GM19099 (cell line): Measurements from ENCODE around the gene SNED1.

Source experiments
- POLR2A ChIP-seq: IDR thresholded peaks from 3 replicates; pipeline ENCODE4 v1.6.1; 2011; ENCODE audit warnings: low read depth; ENCODE audit not compliant: insufficient read length; ENCODE audit errors: extremely low read depth

SNED1 gene

DNA sequence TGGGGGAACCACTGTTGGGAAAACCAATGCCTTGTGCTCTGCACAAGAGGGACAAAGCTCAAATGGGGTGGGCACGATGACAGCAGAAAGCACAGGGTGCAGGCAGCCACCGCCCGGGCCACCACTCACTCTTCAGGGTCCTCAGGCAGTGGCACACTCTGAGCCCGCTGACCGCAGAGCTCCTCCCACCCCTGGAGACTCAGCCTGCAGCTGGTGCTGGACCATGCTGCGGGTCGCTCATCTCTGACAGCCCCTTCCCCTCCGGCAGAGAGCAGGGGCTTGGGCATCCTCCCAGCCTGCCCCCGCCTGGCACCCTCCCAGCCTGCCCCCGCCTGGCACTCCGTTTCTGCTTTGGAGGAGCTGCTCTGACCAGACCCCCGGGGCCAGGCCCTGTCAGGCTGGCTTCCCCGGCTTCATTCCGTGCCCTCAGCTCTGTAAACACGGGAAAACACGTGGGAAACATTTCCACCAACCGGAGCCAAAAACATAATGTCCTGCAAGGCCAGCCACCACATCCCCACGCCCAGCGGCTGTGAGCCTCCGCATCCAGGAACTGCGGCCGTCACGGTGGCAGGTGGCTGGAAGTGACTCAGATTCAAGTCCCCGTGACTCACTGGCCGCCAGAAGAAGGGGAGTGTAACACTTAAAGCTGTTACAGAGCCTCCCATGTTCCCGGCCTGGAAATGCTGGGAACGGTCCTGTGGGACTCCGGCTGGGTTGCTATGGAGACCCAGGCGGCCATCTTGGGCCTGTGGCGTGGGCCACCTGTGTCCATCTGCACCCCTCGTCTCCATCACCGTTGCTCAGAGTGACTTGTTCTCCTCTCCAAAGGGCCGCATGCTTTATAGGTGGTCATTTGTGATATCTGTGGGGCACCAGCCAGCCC lies 6.8 kb upstream of the SNED1 start:
- TF ChIP-seq POLR2A = no peak

- TF ChIP-seq POLR2A = no peak
Measured at GRCh38 chr2:240992572-240993291, 5.7 kb upstream of the SNED1 start.

DNA sequence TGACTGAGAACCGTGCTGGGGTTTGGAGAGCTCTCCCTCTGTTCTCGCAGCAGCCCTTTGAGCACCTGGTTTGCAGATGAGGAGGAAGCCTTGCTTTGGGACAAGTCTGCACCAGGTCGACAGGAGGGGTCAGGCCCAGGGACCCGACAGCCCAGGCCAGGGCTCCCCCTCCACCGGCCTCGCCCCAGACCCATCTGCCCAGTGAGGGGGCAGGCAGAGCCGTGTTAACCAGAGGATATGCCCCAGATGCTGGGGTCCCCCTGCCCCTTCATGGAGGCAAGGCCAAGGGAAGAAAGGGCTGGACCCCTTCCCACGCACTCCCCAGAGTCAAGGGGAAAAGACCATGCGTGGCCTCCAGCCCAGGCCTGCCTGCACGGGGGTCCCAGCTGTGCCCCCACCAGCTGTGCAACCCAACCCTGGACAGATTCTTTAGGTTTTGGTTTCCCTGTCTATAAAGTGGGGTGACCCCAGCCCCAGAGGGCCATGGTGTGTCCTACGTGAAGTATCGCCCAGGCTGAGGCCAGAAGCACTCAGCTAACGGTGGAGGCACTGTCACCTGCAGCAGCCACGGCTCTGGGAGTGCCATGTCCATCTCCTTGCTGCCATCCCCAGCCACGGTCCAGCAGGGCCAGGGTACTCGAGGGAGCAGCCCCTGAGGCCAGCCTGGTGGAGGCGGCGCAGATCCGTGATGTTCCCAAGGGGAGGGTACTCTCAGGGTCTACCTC lies 4.8 kb upstream of the SNED1 start:
- no peak for TF ChIP-seq POLR2A

- no peak for TF ChIP-seq POLR2A
Measured at GRCh38 chr2:240994171-240994896, 4.1 kb upstream of the SNED1 start.

DNA sequence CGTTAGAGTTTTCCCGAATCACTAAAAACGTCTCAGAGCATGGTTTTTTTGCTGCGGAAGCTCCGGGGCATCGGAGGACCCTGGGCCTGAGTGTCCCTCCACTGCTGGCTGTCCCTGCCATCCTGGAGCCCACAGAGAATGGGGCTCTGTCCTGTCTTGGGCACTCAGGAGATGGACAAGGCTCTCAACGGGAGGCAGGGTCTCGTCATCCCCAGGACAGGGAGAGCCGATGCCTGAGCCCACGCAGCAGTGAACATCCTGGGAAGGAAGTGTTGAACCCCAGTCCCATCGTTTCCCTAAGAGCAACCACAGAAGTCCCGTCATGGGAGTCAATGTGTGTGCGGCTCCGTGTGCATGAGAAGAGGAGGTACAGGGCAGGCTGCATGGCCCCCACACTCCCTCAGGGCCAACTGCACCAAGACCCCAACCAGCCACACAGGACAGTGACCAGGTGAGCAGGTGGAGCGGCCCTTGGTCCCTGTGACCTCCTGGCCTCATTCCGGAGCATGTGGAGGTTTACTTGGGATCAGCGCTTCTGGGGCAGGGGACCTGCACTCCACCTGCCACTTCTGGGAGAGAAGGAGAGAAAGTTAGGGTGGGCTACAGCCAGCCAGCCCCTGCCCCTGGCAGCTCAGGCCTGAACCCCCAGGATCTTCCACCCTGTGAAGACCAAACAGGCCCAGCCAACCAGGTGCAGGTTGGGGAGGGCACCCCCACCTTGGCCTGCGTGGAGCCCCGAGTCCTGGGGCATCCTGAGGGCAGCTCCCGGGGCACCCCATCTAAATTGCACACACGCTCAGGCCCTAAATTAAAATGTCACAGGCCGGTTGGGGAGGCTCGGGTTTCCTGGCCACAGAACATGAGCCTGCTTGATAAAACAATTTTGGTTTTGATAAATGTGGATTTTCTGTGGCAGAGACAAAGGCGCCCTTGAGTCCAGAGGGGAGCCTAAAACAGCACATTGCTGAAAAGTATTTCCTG lies 3.1 kb upstream of the SNED1 start:
- TF ChIP-seq POLR2A = no peak

- TF ChIP-seq POLR2A = no peak
Measured at GRCh38 chr2:240996161-240996833, 2.1 kb upstream of the SNED1 start.

DNA sequence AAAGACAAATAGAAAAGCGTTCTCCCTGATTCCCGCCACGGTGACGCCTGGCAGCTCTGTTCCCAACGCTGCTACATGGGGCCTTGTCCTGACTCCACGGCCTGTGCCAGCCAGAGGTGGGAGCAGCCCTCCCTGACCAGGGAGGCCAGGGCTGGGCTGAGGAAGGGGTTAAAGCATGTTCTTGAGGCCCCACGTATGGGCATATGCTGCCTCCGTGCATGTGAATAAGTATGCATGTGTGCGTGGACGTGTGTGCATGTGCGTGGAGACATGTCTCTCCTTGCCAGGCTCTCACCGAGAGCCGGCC lies 1.6 kb upstream of the SNED1 start:
- no peak for TF ChIP-seq POLR2A

- TF ChIP-seq POLR2A = no peak
Measured at GRCh38 chr2:240997141-240997855, 1.1 kb upstream of the SNED1 start.

- TF ChIP-seq POLR2A = no peak
Measured at GRCh38 chr2:240998706-240998994, 232 bp downstream of the SNED1 start.

DNA sequence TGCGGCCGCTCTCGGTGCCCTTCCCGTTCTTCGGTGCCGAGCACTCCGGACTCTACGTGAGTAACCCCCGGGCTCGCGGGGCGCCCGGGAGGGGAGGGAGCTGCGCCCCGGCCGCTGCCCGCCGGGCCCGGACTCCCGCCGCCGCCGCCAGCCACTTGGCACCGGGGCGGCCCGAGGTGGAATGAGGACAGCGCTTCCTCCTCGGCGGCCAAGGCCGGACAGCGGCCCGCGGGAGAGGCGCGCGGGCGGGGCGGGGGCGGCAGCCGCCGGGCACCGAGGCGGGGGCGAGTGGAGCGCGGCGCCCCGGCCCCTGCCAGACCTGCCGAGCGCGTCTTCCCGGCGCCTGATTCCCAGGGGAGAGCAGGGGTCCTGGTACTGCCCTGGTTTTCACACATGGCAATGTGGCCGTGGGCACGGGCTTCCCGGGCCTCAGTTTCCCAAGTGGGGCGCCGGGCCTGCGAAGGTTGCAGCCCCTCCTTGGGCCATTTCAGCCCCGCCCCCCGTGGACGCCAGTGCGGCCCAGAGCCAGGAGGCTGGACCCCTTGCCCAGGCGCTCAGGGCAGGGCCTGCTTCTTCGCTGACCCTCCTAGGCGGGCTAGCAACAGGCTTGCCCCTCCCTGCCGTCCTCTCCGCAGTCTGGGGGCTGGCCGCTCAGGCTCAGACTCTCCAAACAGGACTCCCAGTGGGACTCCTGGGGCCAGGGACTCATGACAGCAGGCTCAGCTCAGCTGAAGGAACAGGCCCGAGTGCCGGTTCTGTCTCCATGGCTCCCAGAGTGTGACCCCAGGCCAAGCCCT lies 775 bp downstream of the SNED1 start:
- no peak for TF ChIP-seq POLR2A

DNA sequence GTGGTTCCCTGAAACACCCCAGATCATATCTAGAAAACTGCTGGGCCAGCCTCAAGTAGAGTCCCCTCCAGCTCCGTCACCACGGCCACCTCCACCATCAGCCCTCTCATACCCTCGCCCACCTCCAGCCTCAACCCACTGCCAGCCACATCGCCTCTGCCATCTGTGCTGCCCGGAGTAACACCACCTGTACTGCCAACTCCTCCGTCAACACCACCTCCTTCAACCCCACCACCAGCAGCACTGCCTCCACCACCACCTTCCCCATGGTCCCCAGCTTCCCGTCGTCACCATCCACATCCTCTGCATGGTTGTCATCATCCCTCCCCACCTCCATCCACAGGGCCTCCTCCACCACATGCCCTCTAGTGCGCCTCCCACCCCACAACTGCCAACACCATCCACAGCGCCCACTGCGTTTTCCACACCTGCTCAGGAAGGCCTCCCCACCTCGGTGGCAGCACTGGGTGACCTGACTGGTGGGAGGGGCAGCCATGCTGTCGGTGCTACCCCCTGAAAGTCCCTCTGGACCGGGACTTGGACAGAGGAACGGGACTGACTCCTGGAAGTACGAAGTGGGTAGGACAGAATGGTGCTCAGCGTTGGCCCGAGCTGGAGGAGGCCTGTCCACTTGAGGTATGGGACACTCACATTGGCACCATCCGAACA lies 1.6 kb downstream of the SNED1 start:
- no peak for TF ChIP-seq POLR2A
